ENCODE data around the gene PRADC1. TPM values are rescaled to one million over a fixed set of nuclear protein-coding genes. Genes with fewer than 3 reads are reported as not detected.

The PRADC1 gene
- total RNA-seq, 2 donors from 2014 or later, result 11.7 to 21.4 TPM

DNA sequence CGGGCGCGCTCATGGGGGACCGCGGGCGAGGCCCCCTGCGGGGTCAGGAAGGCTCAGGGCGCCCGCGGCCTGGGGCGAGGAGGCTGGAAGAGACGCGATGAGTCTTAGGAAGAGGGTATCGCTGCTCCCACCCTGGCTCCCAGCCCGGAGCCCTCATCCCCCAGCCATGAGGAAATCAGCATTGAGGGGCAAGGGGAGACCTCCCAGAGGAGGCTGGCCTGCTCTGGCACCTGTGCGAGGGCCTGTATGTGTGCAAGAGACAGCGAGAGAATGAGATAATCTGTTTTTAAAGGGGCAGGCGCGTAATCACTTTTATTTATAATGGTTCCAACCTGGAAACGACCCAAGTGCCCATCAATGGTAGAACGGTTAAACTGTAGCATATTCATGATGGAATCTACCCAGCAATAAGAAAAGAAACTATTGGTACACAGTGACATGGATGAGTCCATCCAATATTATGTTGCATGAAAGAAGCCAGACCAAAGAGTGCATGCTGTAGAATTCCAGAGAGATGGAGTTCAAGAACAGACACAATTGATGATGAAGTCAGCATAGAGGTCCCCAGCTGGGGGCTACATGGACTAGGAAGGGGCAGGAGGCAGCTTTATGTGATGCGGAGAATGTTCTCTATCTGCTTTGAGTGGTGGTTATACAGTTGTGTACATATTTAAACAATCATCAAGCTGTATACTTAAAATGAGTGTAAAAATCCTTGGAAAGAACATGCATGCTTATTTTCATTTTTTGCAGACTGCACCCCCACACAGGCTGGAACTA lies 36.8 kb upstream of the PRADC1 start:
- H3K36me3 ChIP-seq (replicated peaks in 1 of 2; ENCODE audit: insufficient read depth in 1 of 2, low read depth in 2 of 2), result no peaks in the 10 kb centered on the region
- H3K27ac ChIP-seq, result no peak overlapping the region
- no peak for DNase-seq
- ATAC-seq, result peak; percentile 10
- no peak overlapping the region for H3K4me3 ChIP-seq
- no peak for TF ChIP-seq POLR2A (IDR thresholded peaks at IDR 0.05)
- WGBS, 2 donors, result 18 to 24% methylated on average over 12 to 22 of the region's 22 CpGs
- peaks cover 0 to 7% of the 10 kb centered on the region in 2 donors for H3K27me3 ChIP-seq
- H3K4me1 ChIP-seq, result peaks cover 9% of the 10 kb centered on the region
- intact Hi-C loops (cut with DNase I), result no loop called here
- H3K9me3 ChIP-seq, result peaks cover 0 to 4% (median 0%) of the 10 kb centered on the region in 3 donors

DNA sequence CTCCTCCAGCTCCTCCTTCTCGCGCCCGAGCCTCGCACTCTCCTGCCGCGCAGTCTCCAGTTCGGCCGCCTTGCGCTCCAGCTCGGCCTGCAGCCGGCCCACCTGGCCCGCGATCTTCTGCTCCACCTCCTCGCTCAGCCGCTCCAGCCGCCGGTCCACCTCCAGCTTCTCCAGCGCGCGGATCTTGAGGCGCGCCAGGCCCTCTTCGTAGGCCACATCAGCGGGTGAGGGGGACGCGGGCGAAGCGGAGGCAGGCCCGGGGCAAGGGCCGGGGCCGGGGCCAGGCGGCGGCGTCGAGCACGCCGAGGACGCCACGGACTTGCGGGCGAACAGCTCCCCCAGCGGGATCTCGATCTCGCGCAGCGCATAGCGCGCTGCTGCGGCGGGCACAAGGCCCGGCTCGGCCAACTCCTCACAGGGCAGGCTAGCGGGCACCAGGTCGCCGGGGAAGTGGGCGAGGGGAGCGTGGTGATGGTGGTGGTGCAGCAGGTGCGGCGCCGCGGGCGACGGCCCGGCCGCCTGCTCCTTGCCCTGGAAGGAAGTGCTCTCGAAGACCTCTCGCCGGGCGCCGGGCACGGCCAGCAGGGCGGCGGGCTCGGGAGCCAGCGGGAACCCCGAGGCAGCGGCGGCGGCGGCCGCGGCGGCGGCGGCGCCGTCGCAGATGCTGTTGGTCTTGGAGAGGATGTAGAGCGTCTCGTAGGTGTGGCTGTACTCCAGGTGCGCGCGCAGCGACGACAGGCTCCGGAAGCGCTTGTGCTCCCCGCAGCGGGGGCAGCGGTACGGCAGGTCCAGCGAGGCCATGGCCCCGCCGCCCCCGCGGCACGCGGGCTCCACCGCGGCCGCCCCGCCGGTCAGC lies 36.0 kb upstream of the PRADC1 start:
- intact Hi-C loops (cut with DNase I), result no loop called here
- ATAC-seq, result peak; percentile 68
- Histone ChIP-seq H3K27ac (no peak overlapping the region), H3K4me3 (no peak overlapping the region), H3K36me3 (replicated peaks in 1 of 2; ENCODE audit: insufficient read depth in 1 of 2, low read depth in 2 of 2) (no peaks in the 10 kb centered on the region), H3K4me1 (peaks cover 9% of the 10 kb centered on the region), H3K9me3 (peaks cover 0 to 4% (median 0%) of the 10 kb centered on the region in 3 donors), H3K27me3 (peaks cover 0 to 7% of the 10 kb centered on the region in 2 donors)
- DNase-seq, result peak; percentile 62 to 81 (median 81)
- TF ChIP-seq POLR2A (IDR thresholded peaks at IDR 0.05), result peak in 1 of 3 donors; percentile 11
- TF ChIP-seq, protein P1, sequence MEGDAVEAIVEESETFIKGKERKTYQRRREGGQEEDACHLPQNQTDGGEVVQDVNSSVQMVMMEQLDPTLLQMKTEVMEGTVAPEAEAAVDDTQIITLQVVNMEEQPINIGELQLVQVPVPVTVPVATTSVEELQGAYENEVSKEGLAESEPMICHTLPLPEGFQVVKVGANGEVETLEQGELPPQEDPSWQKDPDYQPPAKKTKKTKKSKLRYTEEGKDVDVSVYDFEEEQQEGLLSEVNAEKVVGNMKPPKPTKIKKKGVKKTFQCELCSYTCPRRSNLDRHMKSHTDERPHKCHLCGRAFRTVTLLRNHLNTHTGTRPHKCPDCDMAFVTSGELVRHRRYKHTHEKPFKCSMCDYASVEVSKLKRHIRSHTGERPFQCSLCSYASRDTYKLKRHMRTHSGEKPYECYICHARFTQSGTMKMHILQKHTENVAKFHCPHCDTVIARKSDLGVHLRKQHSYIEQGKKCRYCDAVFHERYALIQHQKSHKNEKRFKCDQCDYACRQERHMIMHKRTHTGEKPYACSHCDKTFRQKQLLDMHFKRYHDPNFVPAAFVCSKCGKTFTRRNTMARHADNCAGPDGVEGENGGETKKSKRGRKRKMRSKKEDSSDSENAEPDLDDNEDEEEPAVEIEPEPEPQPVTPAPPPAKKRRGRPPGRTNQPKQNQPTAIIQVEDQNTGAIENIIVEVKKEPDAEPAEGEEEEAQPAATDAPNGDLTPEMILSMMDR (IDR thresholded peaks at IDR 0.05), result peak in 4 of 7 experiments; percentile 14 to 33 (median 22)
- WGBS, 2 donors, result 0 to 9% methylated on average over 6 to 69 of the region's 113 CpGs

DNA sequence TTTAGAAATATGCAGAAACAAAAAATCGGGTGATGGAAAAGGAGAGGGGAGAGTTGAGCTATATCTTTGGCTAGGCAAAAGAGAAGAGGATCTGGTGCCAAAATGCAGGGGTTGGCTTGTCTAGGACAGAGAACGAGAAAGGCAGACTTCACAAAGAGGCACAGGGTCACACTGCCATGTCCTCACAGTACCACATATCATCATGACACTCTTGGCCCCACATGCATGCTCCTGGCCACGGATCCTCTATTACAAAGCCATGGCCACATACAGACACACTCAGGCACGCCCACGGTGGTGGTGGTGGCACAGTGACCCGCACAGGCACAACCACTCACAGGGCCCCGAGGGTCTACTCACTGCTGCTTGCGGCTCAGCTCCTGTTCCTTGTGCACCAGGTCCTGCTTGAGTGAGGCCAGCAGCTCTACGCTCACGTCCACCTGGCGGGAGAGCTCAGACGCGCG lies 35.4 kb upstream of the PRADC1 start:
- peaks cover 0 to 7% of the 10 kb centered on the region in 2 donors for H3K27me3 ChIP-seq
- DNase-seq (no peak), ATAC-seq (no peak)
- intact Hi-C loops (cut with DNase I), result no loop called here
- H3K27ac ChIP-seq, result no peak overlapping the region
- peaks cover 0 to 4% (median 0%) of the 10 kb centered on the region in 3 donors for H3K9me3 ChIP-seq
- H3K4me1 ChIP-seq, result peaks cover 9% of the 10 kb centered on the region
- H3K36me3 ChIP-seq (replicated peaks in 1 of 2; ENCODE audit: insufficient read depth in 1 of 2, low read depth in 2 of 2), result no peaks in the 10 kb centered on the region
- TF ChIP-seq, protein P1 (IDR thresholded peaks at IDR 0.05), result no peak
- TF ChIP-seq POLR2A (IDR thresholded peaks at IDR 0.05), result no peak
- H3K4me3 ChIP-seq, result no peak overlapping the region
- 55 to 60% methylated on average over 6 to 14 of the region's 14 CpGs for WGBS, 2 donors

DNA sequence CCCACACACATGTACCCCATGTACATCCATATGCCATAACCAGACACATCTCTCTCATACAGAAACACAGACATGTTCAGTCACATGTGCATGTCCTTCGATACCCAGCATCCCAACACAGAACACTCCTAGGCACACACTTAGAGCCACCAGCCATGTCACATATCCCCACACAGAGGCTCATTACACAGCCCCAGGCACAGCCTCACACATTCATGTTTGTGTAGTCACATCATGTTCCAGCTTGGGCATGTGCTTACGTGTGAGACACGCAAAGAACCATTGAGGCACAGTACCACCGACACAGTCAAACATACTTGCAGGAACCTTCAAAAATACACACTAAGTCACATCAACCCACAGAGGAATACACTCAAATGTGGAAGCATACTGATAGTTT lies 34.0 kb upstream of the PRADC1 start:
- Histone ChIP-seq H3K4me1 (peaks cover 9% of the 10 kb centered on the region), H3K36me3 (replicated peaks in 1 of 2; ENCODE audit: insufficient read depth in 1 of 2, low read depth in 2 of 2) (no peaks in the 10 kb centered on the region), H3K4me3 (no peak overlapping the region), H3K27ac (no peak overlapping the region), H3K9me3 (peaks cover 0 to 4% (median 0%) of the 10 kb centered on the region in 3 donors), H3K27me3 (peaks cover 0 to 7% of the 10 kb centered on the region in 2 donors)
- intact Hi-C loops (cut with DNase I), result no loop called here
- DNase-seq, result no peak
- 90 to 93% methylated on average over 4 of the region's 4 CpGs for WGBS, 2 donors
- no peak for ATAC-seq
- no peak for TF ChIP-seq POLR2A (IDR thresholded peaks at IDR 0.05)
- TF ChIP-seq, protein P1 (IDR thresholded peaks at IDR 0.05), result no peak

Measured in body of pancreas (tissue), 4 donors.